Heart left ventricle (tissue), 13 donors: ENCODE results near the gene UNC93A.

Experiments used
- CTCF ChIP-seq, 12 donors: fragments of 200-600 bp; sonication (generic) in 4 of 12; IDR thresholded peaks; one replicate each; pipeline versions ENCODE4 v1.5.0 to v1.8.0; 2018 to 2022; ENCODE audit warnings: antibody characterized with exemption in 12 of 12, mild to moderate bottlenecking in 5 of 12
- POLR2A ChIP-seq, 2 donors: fragments of 450-650 bp; IDR thresholded peaks; one replicate each; pipeline ENCODE4 v1.6.1; 2017; ENCODE audit warnings: antibody characterized with exemption in 2 of 2, mild to moderate bottlenecking in 2 of 2, moderate library complexity in 2 of 2
- donor health status: ischemic (EF 13 %, LVEDD 7.1; RV severe dilation, severe dysfunction).
- donor health status: DM: no; HTN: yes; CAD: no.
- donor health status: DM: no; HTN: no; CAD: no.
- donor health status: ischemic (EF 25% LVEDD 6.9; RV normal size, moderate dysfunction).
- donor health status: ischemic (EF 25% LVEDD 5.7; RV mildly dilated, moderate dysfunction).
- donor health status: ischemic (EF 35%, LVEDD 5.7; RV mildly dilated, moderate dysfunction).
- donor health status: nonischemic (EF 11% LVEDD 7.7; RV severe dilation, severe dysfunction).
- donor health status: DM: yes; HTN: yes; CAD: no.
- donor health status: PGD.
- donor health status: ischemic (EF 29% LVEDD 5.4; RV normal size, mild dysfunction).
- donor health status: nonischemic (EF 23%, LVEDD 6.1; RV moderate dilation, normal function).

DNA sequence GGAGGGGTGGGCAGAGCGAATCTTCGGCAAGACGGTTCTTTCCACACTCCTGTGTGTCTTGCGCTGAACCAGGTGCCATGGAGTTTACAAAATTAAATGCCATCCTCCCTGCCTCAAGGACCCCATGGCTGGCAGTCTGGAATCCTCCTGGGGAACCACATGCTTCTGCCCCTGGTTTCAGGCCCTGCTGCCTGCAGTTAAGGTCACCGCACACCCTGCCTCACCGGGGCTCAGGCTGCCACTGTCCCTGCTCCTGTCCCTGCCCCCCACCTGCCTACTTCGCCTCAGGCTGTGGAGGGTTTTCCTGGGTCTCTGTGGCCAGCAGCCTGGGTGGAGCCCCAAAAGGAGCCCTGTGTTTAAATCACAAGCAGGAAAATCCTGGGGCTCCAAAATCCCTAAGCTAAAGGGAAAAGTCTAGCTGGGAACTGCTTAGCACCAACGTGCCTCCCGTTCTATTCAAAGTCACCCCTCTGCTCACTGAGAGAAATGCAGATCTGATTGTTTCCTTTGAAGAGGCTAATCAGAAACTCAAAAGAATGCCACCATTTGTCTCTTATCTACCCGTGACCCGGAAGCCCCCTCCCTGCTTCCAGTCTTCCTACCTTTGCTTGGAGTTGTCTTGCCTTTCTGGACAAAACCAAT, 23.2 kb downstream of the UNC93A start:
- TF ChIP-seq CTCF (IDR thresholded peaks at IDR 0.05) (no peak), POLR2A (IDR thresholded peaks at IDR 0.05) (no peak)
